ENCODE results near the gene PDE2A. TPM values are rescaled to one million over a fixed set of nuclear protein-coding genes. Genes with fewer than 3 reads are reported as not detected.

PDE2A gene
- total RNA-seq, 1 donor: 0.36 TPM

DNA sequence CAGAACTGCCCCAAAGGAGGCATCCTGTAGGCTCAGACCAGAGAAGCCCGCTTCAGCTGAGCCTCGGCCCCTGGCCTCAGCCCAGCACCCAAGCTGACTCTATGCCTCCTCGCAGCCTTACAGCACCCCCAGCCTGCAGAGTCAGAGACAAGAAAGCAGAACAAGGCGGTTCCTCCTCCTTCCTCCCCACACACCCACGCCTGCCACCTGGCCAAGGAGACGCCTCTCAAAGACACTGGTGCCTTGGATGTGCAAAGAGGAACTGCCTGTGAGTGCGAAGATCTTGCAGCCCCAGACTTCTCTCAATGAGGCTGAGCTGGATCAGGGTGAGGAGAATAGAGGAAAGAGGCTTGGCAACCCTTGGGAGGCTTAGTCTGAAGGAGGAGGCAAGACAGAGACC is 60.2 kb downstream of the PDE2A start:
- DNase-seq (ENCODE audit: insufficient read length, low spot score, missing footprints): no peak
- TF ChIP-seq, protein P1, sequence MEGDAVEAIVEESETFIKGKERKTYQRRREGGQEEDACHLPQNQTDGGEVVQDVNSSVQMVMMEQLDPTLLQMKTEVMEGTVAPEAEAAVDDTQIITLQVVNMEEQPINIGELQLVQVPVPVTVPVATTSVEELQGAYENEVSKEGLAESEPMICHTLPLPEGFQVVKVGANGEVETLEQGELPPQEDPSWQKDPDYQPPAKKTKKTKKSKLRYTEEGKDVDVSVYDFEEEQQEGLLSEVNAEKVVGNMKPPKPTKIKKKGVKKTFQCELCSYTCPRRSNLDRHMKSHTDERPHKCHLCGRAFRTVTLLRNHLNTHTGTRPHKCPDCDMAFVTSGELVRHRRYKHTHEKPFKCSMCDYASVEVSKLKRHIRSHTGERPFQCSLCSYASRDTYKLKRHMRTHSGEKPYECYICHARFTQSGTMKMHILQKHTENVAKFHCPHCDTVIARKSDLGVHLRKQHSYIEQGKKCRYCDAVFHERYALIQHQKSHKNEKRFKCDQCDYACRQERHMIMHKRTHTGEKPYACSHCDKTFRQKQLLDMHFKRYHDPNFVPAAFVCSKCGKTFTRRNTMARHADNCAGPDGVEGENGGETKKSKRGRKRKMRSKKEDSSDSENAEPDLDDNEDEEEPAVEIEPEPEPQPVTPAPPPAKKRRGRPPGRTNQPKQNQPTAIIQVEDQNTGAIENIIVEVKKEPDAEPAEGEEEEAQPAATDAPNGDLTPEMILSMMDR (IDR thresholded peaks at IDR 0.05; ENCODE audit: extremely low read depth, low read depth, low read length): no peak
- Histone ChIP-seq H3K27ac (ENCODE audit: low read depth, low read length) (no peak overlapping the region), H4K20me1 (ENCODE audit: insufficient read depth, low read length) (no peaks in the 10 kb centered on the region), H3K4me3 (ENCODE audit: insufficient read depth, low read length) (no peak overlapping the region), H2AFZ (ENCODE audit: low read length) (no peak overlapping the region), H3K4me2 (ENCODE audit: insufficient read depth, low read length) (no peak overlapping the region), H3K79me2 (ENCODE audit: insufficient read depth, low read length) (no peaks in the 10 kb centered on the region), H3K4me1 (ENCODE audit: insufficient read depth, low read length) (no peaks in the 10 kb centered on the region), H3K27me3 (ENCODE audit: insufficient read depth, low read length) (peaks cover 29% of the 10 kb centered on the region), H3K36me3 (ENCODE audit: insufficient read depth, low read length) (no peaks in the 10 kb centered on the region), H3K9me3 (ENCODE audit: low read depth, low read length) (no peaks in the 10 kb centered on the region)

DNA sequence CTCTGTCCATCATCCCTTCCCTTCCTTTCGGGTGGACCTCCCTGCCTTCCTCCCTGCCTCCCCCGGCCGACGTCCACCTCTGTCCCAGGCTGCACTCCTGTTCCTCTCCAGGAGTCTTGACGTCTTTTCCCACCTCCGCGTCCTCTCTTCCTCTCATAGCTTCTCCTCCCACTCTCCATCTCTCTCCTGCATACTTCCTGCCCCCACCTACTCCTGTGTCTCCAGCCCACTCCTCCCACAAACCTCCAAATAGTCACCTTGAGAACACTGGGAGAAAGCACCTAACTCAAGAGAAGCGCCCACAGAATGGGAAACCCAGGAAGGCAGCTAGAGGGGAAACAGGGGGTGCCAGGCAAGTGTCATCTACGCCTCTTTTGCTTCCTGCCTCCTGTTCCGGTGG is 60.8 kb downstream of the PDE2A start:
- TF ChIP-seq, protein P1 (IDR thresholded peaks at IDR 0.05; ENCODE audit: extremely low read depth, low read depth, low read length): no peak
- DNase-seq (ENCODE audit: insufficient read length, low spot score, missing footprints): no peak
- H4K20me1 ChIP-seq (ENCODE audit: insufficient read depth, low read length): no peaks in the 10 kb centered on the region
- H3K4me3 ChIP-seq (ENCODE audit: insufficient read depth, low read length): no peak overlapping the region
- H3K36me3 ChIP-seq (ENCODE audit: insufficient read depth, low read length): no peaks in the 10 kb centered on the region
- no peaks in the 10 kb centered on the region for H3K79me2 ChIP-seq (ENCODE audit: insufficient read depth, low read length)
- no peak overlapping the region for H3K27ac ChIP-seq (ENCODE audit: low read depth, low read length)
- no peaks in the 10 kb centered on the region for H3K4me1 ChIP-seq (ENCODE audit: insufficient read depth, low read length)
- no peak overlapping the region for H3K4me2 ChIP-seq (ENCODE audit: insufficient read depth, low read length)
- H3K9me3 ChIP-seq (ENCODE audit: low read depth, low read length): no peaks in the 10 kb centered on the region
- peaks cover 29% of the 10 kb centered on the region for H3K27me3 ChIP-seq (ENCODE audit: insufficient read depth, low read length)
- H2AFZ ChIP-seq (ENCODE audit: low read length): no peak overlapping the region

DNA sequence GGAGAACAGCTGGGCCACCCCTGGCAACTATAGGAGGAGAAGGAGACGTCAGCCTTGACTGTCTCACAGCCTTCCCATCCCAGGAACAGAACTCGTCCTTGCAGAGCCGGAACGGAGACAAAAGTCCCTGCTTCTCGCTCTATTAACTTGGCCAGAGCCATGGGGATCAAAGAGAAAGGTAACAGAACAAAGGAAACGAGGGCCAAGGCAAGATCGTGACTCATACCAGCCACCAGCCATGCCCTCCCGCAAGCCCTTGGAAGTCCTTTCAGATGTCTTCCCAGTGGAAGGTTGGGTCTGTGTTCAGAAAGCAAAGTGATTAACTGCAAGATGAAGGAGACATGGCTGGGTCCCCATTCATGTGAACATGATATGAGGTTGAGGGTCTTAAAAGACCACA is 64.7 kb downstream of the PDE2A start:
- no peaks in the 10 kb centered on the region for H3K4me1 ChIP-seq (ENCODE audit: insufficient read depth, low read length)
- TF ChIP-seq, protein P1 (IDR thresholded peaks at IDR 0.05; ENCODE audit: extremely low read depth, low read depth, low read length): no peak

DNA sequence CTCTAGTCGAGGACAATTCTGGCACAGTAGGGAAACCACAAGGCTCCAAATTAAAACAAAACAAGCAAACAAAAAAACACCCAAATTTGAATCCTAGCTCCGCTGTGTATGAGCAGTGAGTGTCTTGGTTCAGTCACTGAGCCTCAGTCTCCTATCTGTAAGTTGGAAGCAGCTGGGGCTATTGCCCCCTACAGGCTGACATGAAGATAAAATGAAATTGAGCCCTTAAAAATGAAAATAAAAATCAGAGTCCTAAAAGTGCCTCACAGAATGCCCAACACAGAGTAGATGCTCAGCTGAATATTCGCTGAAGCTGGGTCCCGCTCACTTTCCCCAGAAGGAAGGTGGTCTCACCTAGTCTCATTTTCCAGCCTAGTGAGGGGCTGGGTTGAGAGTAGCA is 65.2 kb downstream of the PDE2A start:
- peaks cover 25% of the 10 kb centered on the region for H3K27me3 ChIP-seq (ENCODE audit: insufficient read depth, low read length)

More for the DNA sequence above, 64.7 kb downstream of the PDE2A start:
- H3K36me3 ChIP-seq (ENCODE audit: insufficient read depth, low read length): no peaks in the 10 kb centered on the region
- no peaks in the 10 kb centered on the region for H3K9me3 ChIP-seq (ENCODE audit: low read depth, low read length)
- H2AFZ ChIP-seq (ENCODE audit: low read length): no peak overlapping the region
- H3K27ac ChIP-seq (ENCODE audit: low read depth, low read length): no peak overlapping the region
- no peaks in the 10 kb centered on the region for H4K20me1 ChIP-seq (ENCODE audit: insufficient read depth, low read length)
- DNase-seq (ENCODE audit: insufficient read length, low spot score, missing footprints): no peak
- H3K4me3 ChIP-seq (ENCODE audit: insufficient read depth, low read length): no peak overlapping the region
- H3K79me2 ChIP-seq (ENCODE audit: insufficient read depth, low read length): no peaks in the 10 kb centered on the region
- no peak overlapping the region for H3K4me2 ChIP-seq (ENCODE audit: insufficient read depth, low read length)
- peaks cover 26% of the 10 kb centered on the region for H3K27me3 ChIP-seq (ENCODE audit: insufficient read depth, low read length)

More for the DNA sequence above, 65.2 kb downstream of the PDE2A start:
- TF ChIP-seq, protein P1 (IDR thresholded peaks at IDR 0.05; ENCODE audit: extremely low read depth, low read depth, low read length): peak; percentile 68
- no peak for DNase-seq (ENCODE audit: insufficient read length, low spot score, missing footprints)
- H3K4me2 ChIP-seq (ENCODE audit: insufficient read depth, low read length): no peak overlapping the region
- H3K4me3 ChIP-seq (ENCODE audit: insufficient read depth, low read length): no peak overlapping the region
- H3K27ac ChIP-seq (ENCODE audit: low read depth, low read length): no peak overlapping the region
- no peaks in the 10 kb centered on the region for H4K20me1 ChIP-seq (ENCODE audit: insufficient read depth, low read length)
- H3K36me3 ChIP-seq (ENCODE audit: insufficient read depth, low read length): no peaks in the 10 kb centered on the region
- no peaks in the 10 kb centered on the region for H3K79me2 ChIP-seq (ENCODE audit: insufficient read depth, low read length)
- no peaks in the 10 kb centered on the region for H3K9me3 ChIP-seq (ENCODE audit: low read depth, low read length)
- H3K4me1 ChIP-seq (ENCODE audit: insufficient read depth, low read length): no peaks in the 10 kb centered on the region
- no peak overlapping the region for H2AFZ ChIP-seq (ENCODE audit: low read length)
